HCT116 (cell line): ENCODE measurements around the gene NEK3. TPM values are rescaled to one million over a fixed set of nuclear protein-coding genes. Genes with fewer than 3 reads are reported as not detected.
A peak's percentile ranks its signal among the peaks of the same experiment; 100 is the strongest.

ENCODE experiments used
- ATAC-seq: fragments of 200-7000 bp; cut with Tn5 transposase; 2 replicates; pipeline ENCODE4 v1.9.1; 2020; ENCODE audit warnings: mild to moderate bottlenecking, moderate library complexity
- BruUV-seq: library from RNA; stranded (reverse); fragments of 400-500 nt; replicated peaks from 2 replicates; lab custom pipeline; 2021; lab: Mats Ljungman, UMichigan
- CTCF ChIA-PET: fragments of 300-600 bp; sonication (Branson Sonifier 250); formaldehyde crosslinking; loops from one replicate; lab custom pipeline; 2021; ENCODE audit warnings: antibody characterized with exemption; lab: Charles Lee
- POLR2A ChIA-PET: fragments of 300-600, 350-600 bp; sonication (Branson Sonifier 250); formaldehyde crosslinking; loops from one replicate; lab custom pipeline; 2021; ENCODE audit warnings: antibody characterized with exemption; lab: Charles Lee
- RAD21 ChIA-PET, 2 experiments: fragments of 300-600 bp; sonication (Branson Sonifier 250); formaldehyde crosslinking; loops; one replicate each; lab custom pipeline; 2023; ENCODE audit warnings: low total read pairs in 2 of 2; ENCODE audit not compliant: uncharacterized antibody in 2 of 2, unreplicated experiment in 2 of 2, low non-redundant PET in 1 of 2; lab: Charles Lee
- DNase-seq: peaks from one replicate; pipeline ENCODE4 v3.0.0-alpha.2; 2010; ENCODE audit warnings: low read depth, low spot score
- H2AFZ ChIP-seq: fragments of 200-600 bp; shearing (Covaris generic), sonication (generic); 2 replicates; pipeline ENCODE4 v1.6.1; 2017; ENCODE audit warnings: low read depth, mixed run types, mixed read lengths, antibody characterized with exemption, low read length; ENCODE audit not compliant: poor library complexity, severe bottlenecking
- H3K27ac ChIP-seq: 2 replicates; pipeline ENCODE4 v1.5.1; 2012; ENCODE audit warnings: low read depth, low read length
- H3K27me3 ChIP-seq: fragments of 200-600 bp; sonication (generic); 2 replicates; pipeline ENCODE4 v1.6.1; 2016; ENCODE audit warnings: mixed run types, low read length, mixed read lengths; ENCODE audit not compliant: insufficient read depth
- H3K36me3 ChIP-seq, 2 experiments: fragments of 200-500 bp in 1 of 2; fragments of 200-600 bp in 1 of 2; sonication (Bioruptor generic) in 1 of 2; sonication (generic) in 1 of 2; 2 replicates each; pipeline versions ENCODE4 v1.5.1 to v1.6.1; 2014 to 2016; ENCODE audit warnings: low read length in 2 of 2, inconsistent platforms in 1 of 2, mixed read lengths in 1 of 2, mixed run types in 1 of 2; ENCODE audit not compliant: insufficient read depth in 2 of 2, control insufficient read depth in 1 of 2
- H3K4me1 ChIP-seq, 2 experiments: fragments of 200-600 bp in 1 of 2; sonication (generic) in 1 of 2; 2 replicates each; pipeline versions ENCODE4 v1.5.1 to v1.6.1; 2012 to 2017; ENCODE audit warnings: low read length in 2 of 2, inconsistent platforms in 1 of 2, mild to moderate bottlenecking in 1 of 2, mixed read lengths in 1 of 2, mixed run types in 1 of 2, moderate library complexity in 1 of 2; ENCODE audit not compliant: insufficient read depth in 2 of 2, control insufficient read depth in 1 of 2
- H3K4me2 ChIP-seq: fragments of 200-600 bp; sonication (generic); 2 replicates; pipeline ENCODE4 v1.6.1; 2017; ENCODE audit warnings: mixed run types, low read length, mixed read lengths
- H3K4me3 ChIP-seq, 2 experiments: fragments of 200-600 bp in 1 of 2; sonication (generic) in 1 of 2; replicated peaks in 1 of 2; 2 replicates each; pipeline ENCODE4 v1.5.1; 2011 to 2016; ENCODE audit warnings: low read length in 2 of 2, control low read depth in 1 of 2, low read depth in 1 of 2, mild to moderate bottlenecking in 1 of 2, mixed read lengths in 1 of 2, mixed run types in 1 of 2
- H3K79me2 ChIP-seq: fragments of 200-600 bp; sonication (generic); 2 replicates; pipeline ENCODE4 v1.6.1; 2017; ENCODE audit warnings: mild to moderate bottlenecking, mixed run types, low read length, moderate library complexity, mixed read lengths; ENCODE audit not compliant: insufficient read depth
- H3K9ac ChIP-seq: fragments of 200-600 bp; sonication (generic); 2 replicates; pipeline ENCODE4 v1.6.1; 2016; ENCODE audit warnings: low read length, mixed read lengths
- H3K9me2 ChIP-seq: fragments of 200-600 bp; sonication (generic), shearing (Covaris generic); 2 replicates; pipeline ENCODE4 v1.6.1; 2017; ENCODE audit warnings: mixed run types, mild to moderate bottlenecking, moderate library complexity; ENCODE audit not compliant: insufficient read depth
- H3K9me3 ChIP-seq, 2 experiments: fragments of 200-500 bp in 1 of 2; fragments of 200-600 bp in 1 of 2; sonication (Bioruptor generic) in 1 of 2; sonication (generic) in 1 of 2; 2 replicates each; pipeline ENCODE4 v1.6.1; 2014 to 2017; ENCODE audit warnings: low read length in 2 of 2, mixed read lengths in 2 of 2, inconsistent platforms in 1 of 2, low read depth in 1 of 2, mild to moderate bottlenecking in 1 of 2, mixed run types in 1 of 2, moderate library complexity in 1 of 2; ENCODE audit not compliant: control insufficient read depth in 1 of 2, insufficient read depth in 1 of 2
- H4K20me1 ChIP-seq: fragments of 200-600 bp; sonication (generic), shearing (Covaris generic); 2 replicates; pipeline ENCODE4 v1.6.1; 2017; ENCODE audit warnings: mixed run types, mild to moderate bottlenecking, moderate library complexity; ENCODE audit not compliant: insufficient read depth
- EGR1 ChIP-seq: IDR thresholded peaks from 2 replicates; pipeline ENCODE4 v1.6.1; 2012; ENCODE audit warnings: low read depth
- EZH2phosphoT487 ChIP-seq: fragments of 200-600 bp; IDR thresholded peaks from 2 replicates; pipeline ENCODE4 v1.6.1; 2018; ENCODE audit warnings: antibody characterized with exemption, borderline replicate concordance
- FOSL1 ChIP-seq: IDR thresholded peaks from 2 replicates; pipeline ENCODE4 v1.6.1; 2012; ENCODE audit warnings: low read depth
- POLR2A ChIP-seq: IDR thresholded peaks from 2 replicates; pipeline ENCODE4 v1.7.0; 2011; ENCODE audit warnings: borderline replicate concordance; ENCODE audit not compliant: insufficient read depth, insufficient read length; ENCODE audit errors: extremely low read depth
- POLR2AphosphoS5 ChIP-seq: IDR thresholded peaks from 2 replicates; pipeline ENCODE4 v1.6.1; 2011; ENCODE audit warnings: mild to moderate bottlenecking, low read depth, low read length, moderate library complexity
- TCF7L2 ChIP-seq: IDR thresholded peaks from 2 replicates; pipeline ENCODE4 v1.7.0; 2011; ENCODE audit warnings: borderline replicate concordance, inconsistent platforms; ENCODE audit not compliant: insufficient read depth, insufficient read length; ENCODE audit errors: extremely low read depth
- YY1 ChIP-seq: IDR thresholded peaks from 2 replicates; pipeline ENCODE4 v1.6.1; 2011; ENCODE audit warnings: low read length, low read depth, moderate library complexity, mild to moderate bottlenecking; ENCODE audit not compliant: insufficient replicate concordance; ENCODE audit errors: extremely low read depth
- ZFX ChIP-seq: fragments of 450-650 bp; IDR thresholded peaks from 2 replicates; pipeline ENCODE4 v1.6.1; 2017
- ZNF274 ChIP-seq: fragments of 200-500 bp; sonication (Bioruptor generic); IDR thresholded peaks from 2 replicates; pipeline ENCODE4 v1.6.1; 2014; ENCODE audit warnings: mild to moderate bottlenecking, low read depth, low read length, inconsistent platforms
- intact Hi-C: fragments of 100-400 bp; cut with micrococcal nuclease; formaldehyde crosslinking; loops from 2 replicates; pipeline ENCODE4 v1.10.0; 2022
- total RNA-seq: library from RNA; stranded (reverse); gene quantifications from one replicate; pipeline ENCODE4 v1.2.1, GENCODE V29; 2021; ENCODE audit not compliant: unreplicated experiment
- TF ChIP-seq, protein P1 (sequence below): IDR thresholded peaks from 2 replicates; pipeline ENCODE4 v1.6.1; 2012
- TF ChIP-seq, protein P2 (sequence below): IDR thresholded peaks from 2 replicates; pipeline ENCODE4 v1.6.1; 2012; ENCODE audit warnings: low read depth
- TF ChIP-seq, protein P3 (sequence below): IDR thresholded peaks from 2 replicates; pipeline ENCODE4 v1.6.1; 2011; ENCODE audit warnings: mild to moderate bottlenecking, low read length, moderate library complexity; ENCODE audit not compliant: insufficient replicate concordance; ENCODE audit errors: extremely low read depth

The NEK3 gene
- total RNA-seq, 1 experiment from 2014 or later: 15.7 TPM

DNA sequence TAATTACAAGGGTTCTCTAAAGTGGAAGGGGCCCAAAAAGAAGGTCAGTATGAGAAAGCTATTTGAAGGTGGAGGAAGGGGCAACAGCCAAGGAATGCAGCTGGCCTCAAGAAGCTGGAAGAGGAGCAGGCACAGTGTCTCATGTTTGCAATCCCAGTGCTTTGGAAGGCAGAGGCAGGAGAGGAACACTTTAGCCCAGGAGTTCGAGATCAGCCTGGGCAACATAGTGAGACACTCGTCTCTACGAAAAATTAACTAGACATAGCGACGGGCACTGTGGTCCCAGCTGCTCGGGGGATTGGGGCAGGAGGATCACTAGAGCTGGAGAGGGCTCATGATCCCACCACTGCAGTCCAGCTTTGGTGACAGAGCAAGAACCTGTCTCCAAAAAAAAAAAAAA is 656 bp upstream of the NEK3 start:
- intact Hi-C loops: no loop called here
- TF ChIP-seq, protein P1, sequence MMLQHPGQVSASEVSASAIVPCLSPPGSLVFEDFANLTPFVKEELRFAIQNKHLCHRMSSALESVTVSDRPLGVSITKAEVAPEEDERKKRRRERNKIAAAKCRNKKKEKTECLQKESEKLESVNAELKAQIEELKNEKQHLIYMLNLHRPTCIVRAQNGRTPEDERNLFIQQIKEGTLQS: no peak
- TF ChIP-seq YY1 (no peak), POLR2AphosphoS5 (no peak), ZNF274 (no peak), ZFX (no peak), TCF7L2 (no peak), FOSL1 (no peak), EGR1 (no peak), EZH2phosphoT487 (no peak), POLR2A (no peak)
- TF ChIP-seq, protein P2, sequence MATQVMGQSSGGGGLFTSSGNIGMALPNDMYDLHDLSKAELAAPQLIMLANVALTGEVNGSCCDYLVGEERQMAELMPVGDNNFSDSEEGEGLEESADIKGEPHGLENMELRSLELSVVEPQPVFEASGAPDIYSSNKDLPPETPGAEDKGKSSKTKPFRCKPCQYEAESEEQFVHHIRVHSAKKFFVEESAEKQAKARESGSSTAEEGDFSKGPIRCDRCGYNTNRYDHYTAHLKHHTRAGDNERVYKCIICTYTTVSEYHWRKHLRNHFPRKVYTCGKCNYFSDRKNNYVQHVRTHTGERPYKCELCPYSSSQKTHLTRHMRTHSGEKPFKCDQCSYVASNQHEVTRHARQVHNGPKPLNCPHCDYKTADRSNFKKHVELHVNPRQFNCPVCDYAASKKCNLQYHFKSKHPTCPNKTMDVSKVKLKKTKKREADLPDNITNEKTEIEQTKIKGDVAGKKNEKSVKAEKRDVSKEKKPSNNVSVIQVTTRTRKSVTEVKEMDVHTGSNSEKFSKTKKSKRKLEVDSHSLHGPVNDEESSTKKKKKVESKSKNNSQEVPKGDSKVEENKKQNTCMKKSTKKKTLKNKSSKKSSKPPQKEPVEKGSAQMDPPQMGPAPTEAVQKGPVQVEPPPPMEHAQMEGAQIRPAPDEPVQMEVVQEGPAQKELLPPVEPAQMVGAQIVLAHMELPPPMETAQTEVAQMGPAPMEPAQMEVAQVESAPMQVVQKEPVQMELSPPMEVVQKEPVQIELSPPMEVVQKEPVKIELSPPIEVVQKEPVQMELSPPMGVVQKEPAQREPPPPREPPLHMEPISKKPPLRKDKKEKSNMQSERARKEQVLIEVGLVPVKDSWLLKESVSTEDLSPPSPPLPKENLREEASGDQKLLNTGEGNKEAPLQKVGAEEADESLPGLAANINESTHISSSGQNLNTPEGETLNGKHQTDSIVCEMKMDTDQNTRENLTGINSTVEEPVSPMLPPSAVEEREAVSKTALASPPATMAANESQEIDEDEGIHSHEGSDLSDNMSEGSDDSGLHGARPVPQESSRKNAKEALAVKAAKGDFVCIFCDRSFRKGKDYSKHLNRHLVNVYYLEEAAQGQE: no peak
- TF ChIP-seq, protein P3, sequence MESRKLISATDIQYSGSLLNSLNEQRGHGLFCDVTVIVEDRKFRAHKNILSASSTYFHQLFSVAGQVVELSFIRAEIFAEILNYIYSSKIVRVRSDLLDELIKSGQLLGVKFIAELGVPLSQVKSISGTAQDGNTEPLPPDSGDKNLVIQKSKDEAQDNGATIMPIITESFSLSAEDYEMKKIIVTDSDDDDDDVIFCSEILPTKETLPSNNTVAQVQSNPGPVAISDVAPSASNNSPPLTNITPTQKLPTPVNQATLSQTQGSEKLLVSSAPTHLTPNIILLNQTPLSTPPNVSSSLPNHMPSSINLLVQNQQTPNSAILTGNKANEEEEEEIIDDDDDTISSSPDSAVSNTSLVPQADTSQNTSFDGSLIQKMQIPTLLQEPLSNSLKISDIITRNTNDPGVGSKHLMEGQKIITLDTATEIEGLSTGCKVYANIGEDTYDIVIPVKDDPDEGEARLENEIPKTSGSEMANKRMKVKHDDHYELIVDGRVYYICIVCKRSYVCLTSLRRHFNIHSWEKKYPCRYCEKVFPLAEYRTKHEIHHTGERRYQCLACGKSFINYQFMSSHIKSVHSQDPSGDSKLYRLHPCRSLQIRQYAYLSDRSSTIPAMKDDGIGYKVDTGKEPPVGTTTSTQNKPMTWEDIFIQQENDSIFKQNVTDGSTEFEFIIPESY: no peak
- ChIA-PET POLR2A (interaction anchor here (1.3 kb wide), 1 partner anchor 10 kb away, joined by 3 read pairs; no protein-coding TSS in a partner anchor), RAD21 (no interaction called here), CTCF (interaction anchor here (1.4 kb wide), 1 partner anchor 32 kb away, joined by 4 read pairs; no protein-coding TSS in a partner anchor)
- H3K9me3 ChIP-seq: 0 out of 4 replicates have a peak, but pooled peaks cover 0 to 4% of the 10 kb centered on the region in 2 experiments
- H3K36me3 ChIP-seq: no peaks in the 10 kb centered on the region
- no peaks in the 10 kb centered on the region for H3K27me3 ChIP-seq
- no peaks in the 10 kb centered on the region for H4K20me1 ChIP-seq
- no peaks in the 10 kb centered on the region for H3K79me2 ChIP-seq
- no peak overlapping the region for H3K9ac ChIP-seq
- H3K9me2 ChIP-seq: no peaks in the 10 kb centered on the region
- DNase-seq (no peak), ATAC-seq (no peak)
- peaks cover 22 to 35% of the 10 kb centered on the region in 2 experiments for H3K4me1 ChIP-seq
- H3K4me3 ChIP-seq: peak overlapping the region in 1 of 2 experiments; percentile 70; a peak in 1 of 4 replicates
- no peak overlapping the region for H3K27ac ChIP-seq
- no TSS peak for BruUV-seq
- peak overlapping the region; percentile 89 for H3K4me2 ChIP-seq
- H2AFZ ChIP-seq: peak overlapping the region; percentile 81
